ENCODE data around the gene CFI.

DNA sequence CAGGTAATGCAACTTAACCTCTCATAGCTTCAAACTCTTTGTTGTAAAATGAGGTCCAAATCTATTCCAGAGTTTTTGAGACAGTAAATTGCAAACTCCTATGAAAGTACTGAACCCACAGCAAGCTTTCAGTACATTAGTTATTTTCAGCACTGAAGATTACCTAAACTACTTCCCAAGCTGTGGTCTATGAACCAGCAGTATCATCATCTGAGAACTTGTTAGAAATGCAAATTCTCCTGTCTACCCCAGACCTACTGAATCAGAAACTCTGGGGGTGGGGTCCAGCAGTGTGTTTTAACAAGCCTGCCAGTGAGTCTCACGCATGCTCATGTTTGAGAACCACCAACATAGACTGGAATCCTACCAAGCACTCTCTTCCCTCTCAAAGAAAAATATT lies 92.8 kb downstream of the CFI start:
- no peak for TF ChIP-seq POLR2A (IDR thresholded peaks at IDR 0.05)
- TF ChIP-seq, protein P1, sequence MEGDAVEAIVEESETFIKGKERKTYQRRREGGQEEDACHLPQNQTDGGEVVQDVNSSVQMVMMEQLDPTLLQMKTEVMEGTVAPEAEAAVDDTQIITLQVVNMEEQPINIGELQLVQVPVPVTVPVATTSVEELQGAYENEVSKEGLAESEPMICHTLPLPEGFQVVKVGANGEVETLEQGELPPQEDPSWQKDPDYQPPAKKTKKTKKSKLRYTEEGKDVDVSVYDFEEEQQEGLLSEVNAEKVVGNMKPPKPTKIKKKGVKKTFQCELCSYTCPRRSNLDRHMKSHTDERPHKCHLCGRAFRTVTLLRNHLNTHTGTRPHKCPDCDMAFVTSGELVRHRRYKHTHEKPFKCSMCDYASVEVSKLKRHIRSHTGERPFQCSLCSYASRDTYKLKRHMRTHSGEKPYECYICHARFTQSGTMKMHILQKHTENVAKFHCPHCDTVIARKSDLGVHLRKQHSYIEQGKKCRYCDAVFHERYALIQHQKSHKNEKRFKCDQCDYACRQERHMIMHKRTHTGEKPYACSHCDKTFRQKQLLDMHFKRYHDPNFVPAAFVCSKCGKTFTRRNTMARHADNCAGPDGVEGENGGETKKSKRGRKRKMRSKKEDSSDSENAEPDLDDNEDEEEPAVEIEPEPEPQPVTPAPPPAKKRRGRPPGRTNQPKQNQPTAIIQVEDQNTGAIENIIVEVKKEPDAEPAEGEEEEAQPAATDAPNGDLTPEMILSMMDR (IDR thresholded peaks at IDR 0.05) = no peak
